Neural cell (in vitro differentiated cells): Measurements from ENCODE around the gene CRADD. TPM values are rescaled to one million over a fixed set of nuclear protein-coding genes. Genes with fewer than 3 reads are reported as not detected.

Experiments used
- H2AFZ ChIP-seq: fragments of 200-600, 300-800 bp; sonication (generic), shearing (Covaris generic); 2 replicates; pipeline ENCODE4 v1.6.0; 2014; ENCODE audit warnings: low read depth, mild to moderate bottlenecking, antibody characterized with exemption, low read length, moderate library complexity
- H3F3A ChIP-seq: fragments of 200-600 bp; shearing (Covaris generic); 2 replicates; pipeline ENCODE4 v1.6.1; 2016; ENCODE audit warnings: mild to moderate bottlenecking, moderate library complexity, mixed read lengths, antibody characterized with exemption, low read length; ENCODE audit not compliant: insufficient read depth, poor library complexity, severe bottlenecking
- H3K27ac ChIP-seq: fragments of 200-600, 300-800 bp; sonication (generic), shearing (Covaris generic); 2 replicates; pipeline ENCODE4 v1.5.1; 2014; ENCODE audit warnings: mild to moderate bottlenecking, low read length, moderate library complexity
- H3K27me3 ChIP-seq: fragments of 300-800, 200-600 bp; sonication (generic), shearing (Covaris generic); 2 replicates; pipeline ENCODE4 v1.6.0; 2014; ENCODE audit warnings: mild to moderate bottlenecking, low read depth, low read length, moderate library complexity; ENCODE audit not compliant: insufficient read depth
- H3K36me3 ChIP-seq: fragments of 300-800, 200-600 bp; sonication (generic), shearing (Covaris generic); 2 replicates; pipeline ENCODE4 v1.5.1; 2014; ENCODE audit warnings: mild to moderate bottlenecking, antibody characterized with exemption, low read length, moderate library complexity; ENCODE audit not compliant: insufficient read depth
- H3K4me2 ChIP-seq: fragments of 300-800, 200-600 bp; sonication (generic), shearing (Covaris generic); 2 replicates; pipeline ENCODE4 v1.6.0; 2014; ENCODE audit warnings: mild to moderate bottlenecking, low read length
- H3K4me3 ChIP-seq: fragments of 300-800, 200-600 bp; sonication (generic), shearing (Covaris generic); 2 replicates; pipeline ENCODE4 v1.5.1; 2014; ENCODE audit warnings: mild to moderate bottlenecking, low read length, moderate library complexity
- H3K79me2 ChIP-seq: fragments of 200-600 bp; shearing (Covaris generic); replicated peaks from 2 replicates; pipeline ENCODE4 v1.6.0; 2014; ENCODE audit warnings: mild to moderate bottlenecking, low read length, moderate library complexity; ENCODE audit not compliant: insufficient read depth
- H3K9ac ChIP-seq: fragments of 300-800, 200-600 bp; sonication (generic), shearing (Covaris generic); 2 replicates; pipeline ENCODE4 v1.6.1; 2016; ENCODE audit warnings: mild to moderate bottlenecking, low read length, mixed read lengths
- H3K9me2 ChIP-seq: fragments of 200-600 bp; shearing (Covaris generic); 2 replicates; pipeline ENCODE4 v1.6.1; 2016; ENCODE audit warnings: mild to moderate bottlenecking, low read length, mixed read lengths; ENCODE audit not compliant: insufficient read depth
- H3K9me3 ChIP-seq: fragments of 200-600, 300-800 bp; sonication (generic), shearing (Covaris generic); 2 replicates; pipeline ENCODE4 v1.6.1; 2016; ENCODE audit warnings: mild to moderate bottlenecking, mixed run types, low read length, moderate library complexity, mixed read lengths
- H4K20me1 ChIP-seq: fragments of 200-600 bp; shearing (Covaris generic); 2 replicates; pipeline ENCODE4 v1.6.1; 2016; ENCODE audit warnings: mild to moderate bottlenecking, mixed run types; ENCODE audit not compliant: insufficient read depth
- EP300 ChIP-seq: fragments of 450-650 bp; conservative IDR thresholded peaks from 2 replicates; pipeline ENCODE4 v1.6.1; 2014; ENCODE audit warnings: antibody characterized with exemption, mild to moderate bottlenecking, moderate library complexity; ENCODE audit not compliant: poor library complexity, severe bottlenecking
- EZH2 ChIP-seq: fragments of 200-600, 300-800 bp; shearing (Covaris generic), sonication (generic); IDR thresholded peaks from 2 replicates; pipeline ENCODE4 v1.6.1; 2014; ENCODE audit warnings: antibody characterized with exemption, low read length, borderline replicate concordance, mild to moderate bottlenecking; ENCODE audit not compliant: insufficient read depth, poor library complexity, severe bottlenecking
- MXI1 ChIP-seq: fragments of 450-650 bp; conservative IDR thresholded peaks from 2 replicates; pipeline ENCODE4 v1.6.1; 2014; ENCODE audit warnings: antibody characterized with exemption, mild to moderate bottlenecking; ENCODE audit not compliant: poor library complexity, severe bottlenecking
- POLR2AphosphoS5 ChIP-seq: IDR thresholded peaks from 2 replicates; pipeline ENCODE4 v1.6.1; 2012
- RAD21 ChIP-seq: fragments of 450-650 bp; conservative IDR thresholded peaks from 2 replicates; pipeline ENCODE4 v1.6.1; 2014; ENCODE audit warnings: antibody characterized with exemption, mild to moderate bottlenecking, moderate library complexity
- REST ChIP-seq: IDR thresholded peaks from 2 replicates; pipeline ENCODE4 v1.6.1; 2012; ENCODE audit warnings: borderline replicate concordance
- SMC3 ChIP-seq: fragments of 450-650 bp; conservative IDR thresholded peaks from 2 replicates; pipeline ENCODE4 v1.6.1; 2014; ENCODE audit warnings: antibody characterized with exemption, mild to moderate bottlenecking, moderate library complexity; ENCODE audit not compliant: poor library complexity
- TAF1 ChIP-seq: IDR thresholded peaks from 2 replicates; pipeline ENCODE4 v1.6.1; 2012; ENCODE audit warnings: low read depth
- polyA plus RNA-seq: library from polyadenylated mRNA; depleted of rRNA; stranded (reverse); fragments of >200 nt; gene quantifications from 2 replicates; pipeline ENCODE4 v1.2.3, GENCODE V29; 2014
- TF ChIP-seq, protein P1 (sequence below): fragments of 450-650 bp; IDR thresholded peaks from 2 replicates; pipeline ENCODE4 v1.5.1; 2014; ENCODE audit warnings: antibody characterized with exemption, mild to moderate bottlenecking, moderate library complexity; ENCODE audit not compliant: poor library complexity, severe bottlenecking

Gene CRADD
- polyA plus RNA-seq, 1 donor from 2014 or later: 23.5 TPM

DNA sequence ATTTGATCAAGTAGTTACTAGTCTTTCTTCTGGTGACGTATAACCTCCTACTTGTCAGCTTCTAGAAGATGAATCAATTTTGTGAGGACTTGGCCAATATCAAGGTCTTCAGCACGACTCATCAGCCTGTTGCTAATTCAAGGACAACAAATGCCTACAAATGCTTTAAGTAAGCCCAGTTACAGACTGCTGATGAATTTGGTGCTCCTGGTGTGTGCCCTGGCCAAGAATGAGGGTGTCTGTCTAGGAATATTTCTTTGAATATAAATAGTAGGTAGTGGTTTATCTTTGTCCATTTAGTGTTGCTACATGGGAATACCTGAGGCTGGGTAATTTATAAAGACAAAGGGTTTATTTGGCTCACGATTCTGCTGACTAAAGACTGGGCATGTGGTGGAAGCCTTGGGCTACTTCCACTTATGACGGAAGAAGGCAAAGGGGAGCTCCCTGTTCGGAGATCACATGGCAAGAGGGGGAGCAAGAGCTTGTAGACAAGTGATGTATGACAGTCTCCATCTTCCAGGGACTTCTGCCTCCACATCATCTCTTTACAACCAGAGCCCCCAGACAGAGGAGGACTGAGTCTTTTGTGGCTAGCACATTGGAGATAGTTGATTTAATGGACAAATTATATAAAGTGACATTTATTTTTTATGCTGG is 180.2 kb downstream of the CRADD start:
- TF ChIP-seq TAF1: no peak
- TF ChIP-seq, protein P1, sequence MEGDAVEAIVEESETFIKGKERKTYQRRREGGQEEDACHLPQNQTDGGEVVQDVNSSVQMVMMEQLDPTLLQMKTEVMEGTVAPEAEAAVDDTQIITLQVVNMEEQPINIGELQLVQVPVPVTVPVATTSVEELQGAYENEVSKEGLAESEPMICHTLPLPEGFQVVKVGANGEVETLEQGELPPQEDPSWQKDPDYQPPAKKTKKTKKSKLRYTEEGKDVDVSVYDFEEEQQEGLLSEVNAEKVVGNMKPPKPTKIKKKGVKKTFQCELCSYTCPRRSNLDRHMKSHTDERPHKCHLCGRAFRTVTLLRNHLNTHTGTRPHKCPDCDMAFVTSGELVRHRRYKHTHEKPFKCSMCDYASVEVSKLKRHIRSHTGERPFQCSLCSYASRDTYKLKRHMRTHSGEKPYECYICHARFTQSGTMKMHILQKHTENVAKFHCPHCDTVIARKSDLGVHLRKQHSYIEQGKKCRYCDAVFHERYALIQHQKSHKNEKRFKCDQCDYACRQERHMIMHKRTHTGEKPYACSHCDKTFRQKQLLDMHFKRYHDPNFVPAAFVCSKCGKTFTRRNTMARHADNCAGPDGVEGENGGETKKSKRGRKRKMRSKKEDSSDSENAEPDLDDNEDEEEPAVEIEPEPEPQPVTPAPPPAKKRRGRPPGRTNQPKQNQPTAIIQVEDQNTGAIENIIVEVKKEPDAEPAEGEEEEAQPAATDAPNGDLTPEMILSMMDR: no peak
- no peak for TF ChIP-seq EP300
- TF ChIP-seq SMC3: no peak
- TF ChIP-seq EZH2: no peak
- TF ChIP-seq REST: no peak
- TF ChIP-seq RAD21: no peak
- TF ChIP-seq MXI1: no peak
- TF ChIP-seq POLR2AphosphoS5: no peak
- Histone ChIP-seq H3K9ac (peak overlapping the region; percentile 65), H3K9me2 (no peaks in the 10 kb centered on the region), H3K9me3 (no peaks in the 10 kb centered on the region), H3K27ac (peak overlapping the region; percentile 96), H3K4me2 (peak overlapping the region; percentile 11), H2AFZ (no peak overlapping the region), H3F3A (no peaks in the 10 kb centered on the region), H3K4me3 (peak overlapping the region; percentile 33), H3K27me3 (no peaks in the 10 kb centered on the region), H3K79me2 (no peaks in the 10 kb centered on the region), H3K36me3 (no peaks in the 10 kb centered on the region), H4K20me1 (no peaks in the 10 kb centered on the region)

DNA sequence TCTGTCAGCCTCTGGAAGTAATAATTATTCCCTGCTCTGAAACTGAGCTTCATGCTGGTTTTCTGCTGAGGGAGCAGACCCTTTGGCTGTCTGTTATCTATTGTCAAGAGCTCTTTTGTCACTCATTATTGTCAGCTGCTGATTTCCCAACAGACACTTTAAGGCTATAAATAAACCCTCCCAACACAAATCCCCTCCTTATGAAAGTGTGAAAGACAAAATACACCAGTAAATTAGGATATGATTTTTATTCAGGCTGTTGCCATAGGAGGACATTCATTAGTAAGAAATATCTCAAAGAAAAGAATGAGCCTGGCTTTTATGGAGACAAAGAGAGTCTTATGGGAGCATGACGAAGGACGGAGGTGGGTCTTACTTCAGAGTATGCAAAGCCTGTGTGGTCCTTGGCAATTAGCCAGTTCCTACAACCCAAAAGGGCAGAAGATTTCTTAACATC is 180.8 kb downstream of the CRADD start:
- H3K9me3 ChIP-seq: no peaks in the 10 kb centered on the region
- peak overlapping the region; percentile 27 for H3K4me2 ChIP-seq
- H3K9ac ChIP-seq: peak overlapping the region; percentile 65
- TF ChIP-seq SMC3 (peak; percentile 8), REST (no peak), TAF1 (no peak), RAD21 (peak; percentile 37), EZH2 (no peak), MXI1 (no peak), EP300 (peak; percentile 98), POLR2AphosphoS5 (peak; percentile 81)
- TF ChIP-seq, protein P1: no peak
- H3K9me2 ChIP-seq: no peaks in the 10 kb centered on the region
- H3K79me2 ChIP-seq: no peaks in the 10 kb centered on the region
- H4K20me1 ChIP-seq: no peaks in the 10 kb centered on the region
- no peaks in the 10 kb centered on the region for H3F3A ChIP-seq
- peak overlapping the region; percentile 96 for H3K27ac ChIP-seq
- no peaks in the 10 kb centered on the region for H3K27me3 ChIP-seq
- H3K36me3 ChIP-seq: no peaks in the 10 kb centered on the region
- H3K4me3 ChIP-seq: peak overlapping the region; percentile 36
- no peak overlapping the region for H2AFZ ChIP-seq
